NOMO-1 treated with DMSO at 0.1 percent for 48 hours (cell line): ENCODE measurements around the gene CEACAM3.
"Not testable (repeated sequence)": the region's sequence is repeated elsewhere in the genome, so short reads cannot be mapped to it uniquely, and the experiment has no call there.

ENCODE experiments used
- DNase-seq: peaks from one replicate; lab custom pipeline; 2025; ENCODE audit not compliant: unreplicated experiment; lab: John Stamatoyannopoulos, UW

Gene CEACAM3

DNA sequence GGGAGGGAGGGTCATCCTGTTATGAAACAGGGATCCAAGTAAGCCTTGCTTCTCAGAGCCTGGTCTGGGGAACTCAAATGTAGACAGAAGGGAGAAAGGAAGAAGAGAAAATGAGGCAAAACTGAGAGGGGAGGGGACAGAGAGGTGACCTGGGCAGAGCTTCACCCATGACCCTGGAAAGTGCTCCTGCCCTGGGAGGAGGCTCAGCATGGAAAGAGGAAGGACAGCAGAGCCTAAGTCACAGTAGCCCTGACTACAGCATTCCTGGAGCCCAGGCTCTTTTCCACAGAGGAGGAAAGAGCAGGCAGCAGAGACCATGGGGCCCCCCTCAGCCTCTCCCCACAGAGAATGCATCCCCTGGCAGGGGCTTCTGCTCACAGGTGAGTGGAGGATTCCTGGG, at the start of gene CEACAM3:
TSS of gene CEACAM3 (plus strand) at position 226 of the 400 bp plus-strand sequence. CDS start at position 317, 91 bp downstream.
- no peak for DNase-seq

DNA sequence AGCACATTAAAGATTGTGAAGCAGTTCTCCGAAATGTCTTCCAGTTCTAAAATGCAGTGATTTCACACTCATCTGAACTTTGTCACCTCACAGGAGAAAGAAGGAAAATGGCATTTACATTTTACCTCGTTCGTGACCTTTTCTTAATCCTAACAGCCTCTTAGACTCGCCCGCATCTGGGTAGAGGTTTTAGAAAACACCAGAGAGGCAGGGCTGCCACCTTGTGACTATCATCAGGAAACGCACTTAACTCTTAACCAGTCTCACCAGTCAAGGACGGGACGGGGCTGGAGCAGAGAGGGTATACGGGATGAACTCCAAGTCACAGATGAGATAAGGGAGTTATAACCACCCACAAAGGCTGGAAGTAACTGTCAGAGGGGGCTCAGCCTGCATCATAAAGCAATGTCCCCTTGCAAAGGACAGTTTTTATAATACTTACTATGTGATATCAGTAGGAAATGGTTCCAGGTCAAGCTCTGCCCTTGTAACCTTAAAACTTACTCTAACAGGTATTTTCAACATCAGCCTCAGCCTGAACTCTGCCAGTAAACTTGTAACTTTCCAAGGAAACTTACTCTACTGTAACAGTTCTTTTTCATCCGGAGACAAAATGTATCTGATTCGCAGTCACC, 49.7 kb upstream of the CEACAM3 start:
- peak; percentile 75 for DNase-seq

DNA sequence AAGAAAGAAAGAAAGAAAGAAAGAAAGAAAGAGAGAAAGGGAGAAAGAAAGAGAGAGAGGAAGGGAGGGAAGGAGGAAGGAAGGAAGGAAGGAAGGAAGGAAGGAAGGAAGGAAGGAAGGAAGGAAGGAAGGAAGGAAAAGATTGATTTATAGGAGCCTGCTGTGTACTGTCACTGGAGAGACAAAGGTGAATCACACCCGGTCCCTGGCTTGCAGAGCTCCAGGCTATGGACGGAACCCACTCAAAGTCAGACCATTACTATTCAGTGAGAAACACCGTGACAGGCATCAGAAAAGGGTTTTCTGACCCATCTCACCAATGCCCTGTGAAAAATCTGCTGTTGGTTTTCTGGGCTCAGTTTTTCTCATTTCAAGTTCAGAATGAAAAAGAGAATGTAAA, 48.4 kb upstream of the CEACAM3 start:
- no peak for DNase-seq

DNA sequence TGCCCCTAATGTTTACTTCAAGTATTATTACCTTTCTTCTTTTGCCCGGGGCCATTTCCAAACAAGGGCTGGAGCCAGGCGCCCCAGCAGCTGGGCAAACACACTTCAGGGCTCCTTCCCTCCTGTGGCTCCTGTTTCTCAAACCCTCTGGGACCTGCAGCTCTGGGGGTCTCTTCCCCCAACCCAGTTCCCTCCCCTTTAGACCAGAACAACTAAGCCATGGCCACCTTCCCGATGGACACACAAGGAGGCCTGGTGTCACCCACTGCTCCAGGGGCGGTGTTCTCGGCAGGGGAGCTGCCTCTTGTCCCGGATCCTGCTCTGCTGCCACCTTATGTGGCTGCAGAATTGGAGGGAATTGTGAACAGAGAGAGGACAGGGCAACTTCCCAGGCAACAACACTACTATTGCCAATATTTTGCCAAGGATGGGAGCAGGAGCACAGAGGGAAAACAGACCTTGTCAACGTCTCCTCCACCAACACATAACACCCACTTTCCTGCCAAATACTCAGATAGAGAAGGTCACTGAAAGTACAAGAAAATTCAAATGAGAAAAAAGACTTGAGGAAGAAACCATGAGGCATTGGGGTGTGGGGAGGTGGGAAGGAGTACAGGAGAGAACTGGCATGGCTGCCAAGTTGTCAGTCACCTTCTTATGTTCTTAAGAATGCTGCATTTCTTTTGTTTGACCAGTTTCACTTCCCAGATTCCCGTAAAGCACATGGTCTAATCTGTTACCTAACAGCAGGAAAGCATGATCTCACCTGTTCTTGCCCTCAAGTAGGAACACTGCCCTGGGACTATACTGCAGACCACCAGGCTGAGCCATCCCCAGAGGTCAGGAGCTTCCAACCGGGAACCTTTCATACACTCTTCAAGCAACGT, 45.9 kb upstream of the CEACAM3 start:
- DNase-seq, result not testable (repeated sequence)

DNA sequence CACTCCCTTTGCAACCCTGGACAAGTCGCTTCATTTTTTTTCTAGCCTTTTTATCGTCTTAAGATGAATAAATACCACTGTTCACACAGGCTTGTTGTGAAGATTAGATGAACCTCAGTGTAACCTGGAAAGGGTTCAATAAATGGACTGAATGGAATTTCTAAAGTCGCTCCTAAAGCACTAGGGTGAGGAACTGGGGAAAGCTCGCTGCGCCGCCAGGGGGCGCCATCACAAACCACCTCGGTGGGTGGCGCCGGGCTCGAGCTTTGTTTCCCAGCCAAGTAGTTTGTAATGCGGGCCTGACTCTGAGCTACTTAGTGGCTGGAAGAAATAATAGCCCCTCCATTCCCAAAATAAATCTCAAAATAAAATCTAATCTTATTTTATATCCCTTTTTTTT, 43.2 kb upstream of the CEACAM3 start:
- peak; percentile 27 for DNase-seq

DNA sequence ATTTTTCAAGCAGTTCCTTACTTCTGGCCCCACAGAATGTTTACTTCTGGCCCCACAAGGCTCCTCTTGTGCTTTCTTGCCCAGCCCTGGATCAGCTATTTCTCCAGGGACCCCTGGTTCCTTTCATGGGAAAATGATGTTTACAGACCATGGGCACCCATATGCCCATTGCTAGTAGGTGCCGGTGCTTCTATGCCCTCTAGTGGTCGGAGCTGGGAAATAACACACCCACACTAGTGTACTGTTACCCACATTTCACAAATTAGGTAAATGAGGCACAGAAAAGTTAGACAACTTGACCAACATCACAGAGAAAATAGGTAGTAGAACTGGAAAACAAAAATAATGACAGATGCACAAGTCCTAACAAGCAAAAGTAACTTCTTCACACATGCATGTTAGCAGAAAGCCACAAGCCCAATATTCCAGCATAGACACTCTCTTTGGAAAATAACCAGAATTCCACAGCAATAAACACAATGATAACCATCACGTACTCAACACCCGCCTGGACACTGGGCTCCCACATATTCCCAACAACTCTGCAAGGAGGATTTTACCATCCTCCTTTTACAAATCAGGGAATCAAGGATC, 42.4 kb upstream of the CEACAM3 start:
- DNase-seq, result peak; percentile 21

DNA sequence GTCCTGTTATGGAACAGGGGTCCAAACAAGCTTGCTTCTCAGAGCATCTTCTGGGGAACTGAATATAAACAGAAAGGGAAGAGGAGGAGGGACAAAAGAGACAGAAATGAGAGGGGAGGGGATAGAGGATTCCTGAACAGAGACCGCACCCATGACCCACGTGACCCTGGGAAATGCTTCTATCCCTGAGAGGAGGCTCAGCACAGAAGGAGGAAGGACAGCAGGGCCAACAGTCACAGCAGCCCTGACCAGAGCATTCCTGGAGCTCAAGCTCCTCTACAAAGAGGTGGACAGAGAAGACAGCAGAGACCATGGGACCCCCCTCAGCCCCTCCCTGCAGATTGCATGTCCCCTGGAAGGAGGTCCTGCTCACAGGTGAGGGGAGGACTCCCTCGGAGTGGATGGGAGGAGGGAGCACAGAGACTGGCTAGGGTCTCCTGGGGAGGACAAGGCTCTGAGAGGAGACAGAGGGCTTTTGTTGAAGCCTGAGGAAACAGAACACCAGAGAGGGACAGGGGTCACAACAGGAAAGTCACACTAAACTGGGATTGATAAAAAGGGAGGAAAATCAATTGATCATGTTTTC, 41.0 kb upstream of the CEACAM3 start, which contains the start of gene CEACAM6:
TSS of gene CEACAM6 (plus strand) at position 203 of the 586 bp plus-strand sequence. CDS start at position 312, 109 bp downstream.
- peak; percentile 4 for DNase-seq

DNA sequence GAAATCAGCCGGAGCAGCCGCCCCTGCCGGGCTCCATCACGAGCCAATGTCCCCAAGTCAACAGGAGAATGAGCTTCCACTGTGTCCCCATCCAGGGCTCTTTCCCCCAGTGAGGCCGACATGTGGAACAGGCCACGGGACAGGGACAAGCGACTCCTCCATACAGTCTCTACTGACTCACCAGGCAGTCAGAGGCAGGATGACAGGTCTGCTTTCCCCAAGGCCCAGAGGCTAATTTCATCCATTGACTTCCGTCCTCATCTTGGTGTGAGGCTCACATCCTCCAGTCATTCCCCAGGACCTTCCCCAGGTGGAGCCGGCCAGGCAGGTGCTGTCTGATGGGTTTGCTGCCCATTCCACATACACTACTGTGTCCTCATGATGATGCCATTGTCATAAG, 37.5 kb upstream of the CEACAM3 start:
- no peak for DNase-seq

DNA sequence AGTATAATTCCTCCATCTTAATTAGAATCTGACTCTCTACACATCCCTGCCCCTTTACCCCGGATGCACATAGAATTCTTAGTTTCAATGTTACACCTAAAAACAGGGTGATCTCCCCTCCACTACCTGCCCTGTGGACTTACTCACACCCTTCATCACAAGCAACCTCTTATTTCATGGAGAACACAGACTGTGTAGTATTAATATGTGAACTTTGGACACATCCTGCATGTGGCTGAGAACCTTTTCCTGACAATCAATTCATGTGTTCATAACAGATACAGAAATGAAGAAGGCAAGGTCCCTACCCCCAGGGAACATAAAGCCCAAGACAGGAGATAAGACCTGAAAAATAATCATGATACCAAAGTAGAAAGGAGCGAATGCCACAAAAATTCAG, 29.3 kb upstream of the CEACAM3 start:
- DNase-seq, result no peak

DNA sequence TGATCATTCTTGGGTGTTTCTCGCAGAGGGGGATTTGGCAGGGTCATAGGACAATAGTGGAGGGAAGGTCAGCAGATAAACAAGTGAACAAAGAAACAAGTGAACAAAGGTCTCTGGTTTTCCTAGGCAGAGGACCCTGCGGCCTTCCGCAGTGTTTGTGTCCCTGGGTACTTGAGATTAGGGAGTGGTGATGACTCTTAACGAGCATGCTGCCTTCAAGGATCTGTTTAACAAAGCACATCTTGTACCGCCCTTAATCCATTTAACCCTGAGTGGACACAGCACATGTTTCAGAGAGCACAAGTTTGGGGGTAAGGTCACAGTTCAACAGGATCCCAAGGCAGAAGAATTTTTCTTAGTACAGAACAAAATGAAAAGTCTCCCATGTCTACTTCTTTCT, 28.3 kb upstream of the CEACAM3 start:
- not testable (repeated sequence) for DNase-seq

DNA sequence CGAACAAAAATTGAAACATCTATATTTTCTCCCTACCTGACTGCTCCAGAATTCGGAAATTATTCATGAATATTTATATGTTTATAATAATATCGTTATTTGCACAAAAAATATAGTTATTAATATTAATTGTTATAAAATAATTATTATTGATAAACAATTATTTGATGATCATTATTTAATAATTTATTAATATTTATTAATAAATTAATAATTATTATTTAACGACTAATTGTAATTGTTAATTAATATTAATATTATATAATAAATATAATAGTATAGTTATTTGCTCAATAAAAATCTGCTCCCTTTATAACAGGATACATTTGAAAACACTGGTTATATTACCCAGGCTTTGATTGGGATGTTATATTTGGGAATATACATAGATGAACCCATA, 26.8 kb upstream of the CEACAM3 start:
- DNase-seq, result no peak

DNA sequence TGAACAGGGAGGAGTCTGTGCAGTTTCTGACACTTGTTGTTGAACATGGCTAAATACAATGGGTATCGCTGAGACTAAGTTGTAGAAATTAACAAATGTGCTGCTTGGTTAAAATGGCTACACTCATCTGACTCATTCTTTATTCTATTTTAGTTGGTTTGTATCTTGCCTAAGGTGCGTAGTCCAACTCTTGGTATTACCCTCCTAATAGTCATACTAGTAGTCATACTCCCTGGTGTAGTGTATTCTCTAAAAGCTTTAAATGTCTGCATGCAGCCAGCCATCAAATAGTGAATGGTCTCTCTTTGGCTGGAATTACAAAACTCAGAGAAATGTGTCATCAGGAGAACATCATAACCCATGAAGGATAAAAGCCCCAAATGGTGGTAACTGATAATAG, 25.0 kb upstream of the CEACAM3 start:
- no peak for DNase-seq

DNA sequence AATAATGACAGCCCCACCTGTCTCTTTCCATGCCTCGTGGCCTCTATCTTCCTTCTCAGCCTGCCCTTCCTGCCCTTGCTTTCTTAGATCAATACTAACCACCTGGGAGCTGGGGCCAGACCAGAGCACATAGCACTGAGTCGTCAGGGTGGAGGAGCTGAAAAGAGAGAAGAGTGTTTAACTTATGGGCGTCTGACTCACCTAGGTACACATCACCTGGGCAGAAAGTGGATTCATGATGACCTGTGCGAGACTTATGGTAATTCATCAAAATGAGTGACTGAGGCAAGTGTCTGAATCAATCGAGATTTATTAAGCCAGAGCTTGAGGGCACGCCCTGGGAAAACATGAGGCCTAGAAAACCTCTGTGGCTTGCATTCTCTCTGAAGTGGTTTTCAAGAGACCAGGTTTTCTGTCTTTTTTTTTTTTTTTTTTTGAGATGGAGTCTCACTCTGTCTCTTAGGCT, 21.8 kb upstream of the CEACAM3 start:
- no peak for DNase-seq

DNA sequence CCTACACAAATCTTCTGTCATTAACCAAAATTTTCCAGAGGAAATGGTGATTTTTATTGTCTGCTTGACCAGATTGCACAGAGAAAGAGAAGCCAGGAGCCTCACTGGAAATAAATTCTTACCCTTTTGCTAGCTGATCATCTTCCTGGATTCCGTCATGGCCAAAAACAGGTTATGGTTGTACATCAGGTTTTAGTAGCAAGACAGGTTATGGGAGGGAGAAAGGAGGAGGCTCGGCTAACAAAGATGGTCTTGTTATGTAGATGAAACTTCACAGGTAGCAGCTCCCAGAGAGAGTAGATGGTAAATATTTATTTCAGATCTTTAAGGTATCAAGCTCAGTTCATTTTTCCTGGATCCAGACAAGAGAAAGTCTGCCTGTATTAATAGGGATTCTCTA, 19.7 kb upstream of the CEACAM3 start:
- DNase-seq, result no peak

DNA sequence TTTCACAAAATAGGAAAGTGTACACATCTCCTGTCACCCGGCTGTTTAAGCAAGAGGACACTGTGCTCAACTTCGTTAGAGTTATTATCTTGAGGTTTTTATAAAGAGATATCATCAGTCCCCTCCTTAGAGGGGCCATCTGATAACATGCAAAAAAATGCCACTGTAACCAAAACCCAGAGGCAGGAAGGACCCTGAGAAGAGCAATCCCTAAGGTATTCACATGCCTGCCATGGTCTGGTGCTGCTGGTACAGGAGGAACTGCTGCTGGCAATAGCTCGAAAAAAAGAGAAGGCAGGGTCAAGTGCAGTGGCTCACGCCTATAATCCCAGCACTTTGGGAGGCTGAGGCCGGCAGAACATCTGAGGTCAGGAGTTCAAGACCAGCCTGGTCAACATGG, 12.8 kb upstream of the CEACAM3 start:
- DNase-seq, result no peak

DNA sequence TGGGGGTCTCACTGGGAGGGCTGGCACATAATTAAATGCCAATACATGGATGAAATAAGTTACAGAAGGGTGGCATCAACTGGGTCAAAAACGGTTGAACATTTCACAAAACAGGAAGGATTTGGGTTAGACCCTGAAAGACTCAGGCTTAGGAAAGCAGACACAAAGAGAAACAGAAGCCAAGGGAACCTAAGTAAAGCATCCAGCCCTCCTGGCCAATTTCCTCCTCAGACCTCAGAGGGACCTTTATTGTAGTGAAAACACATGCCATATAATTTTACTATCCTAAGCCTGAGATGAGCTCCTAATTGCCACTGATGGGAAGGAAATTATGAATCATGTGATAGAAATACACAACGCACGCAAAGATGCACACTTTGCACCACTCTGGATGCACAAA, 12.1 kb upstream of the CEACAM3 start:
- peak; percentile 40 for DNase-seq

DNA sequence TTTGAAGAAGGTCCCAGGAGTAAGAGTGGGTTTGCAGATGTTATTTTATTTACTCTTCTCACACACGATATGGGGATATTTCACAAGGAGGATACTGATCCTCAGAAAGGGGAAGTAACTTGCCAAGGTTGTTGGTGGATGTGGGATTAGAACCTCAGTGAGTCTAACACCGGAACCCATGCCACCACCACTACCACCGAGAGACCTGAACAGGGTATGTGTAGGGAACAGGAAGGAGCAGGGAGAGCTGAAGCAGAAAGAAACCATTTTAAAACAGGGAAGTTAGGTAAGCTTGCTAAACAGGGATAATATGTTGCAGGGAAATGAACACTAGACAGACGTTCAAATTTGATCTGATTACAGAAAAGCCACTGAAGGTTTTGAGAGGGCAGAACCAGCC, 11.6 kb upstream of the CEACAM3 start:
- DNase-seq, result peak; percentile 82

DNA sequence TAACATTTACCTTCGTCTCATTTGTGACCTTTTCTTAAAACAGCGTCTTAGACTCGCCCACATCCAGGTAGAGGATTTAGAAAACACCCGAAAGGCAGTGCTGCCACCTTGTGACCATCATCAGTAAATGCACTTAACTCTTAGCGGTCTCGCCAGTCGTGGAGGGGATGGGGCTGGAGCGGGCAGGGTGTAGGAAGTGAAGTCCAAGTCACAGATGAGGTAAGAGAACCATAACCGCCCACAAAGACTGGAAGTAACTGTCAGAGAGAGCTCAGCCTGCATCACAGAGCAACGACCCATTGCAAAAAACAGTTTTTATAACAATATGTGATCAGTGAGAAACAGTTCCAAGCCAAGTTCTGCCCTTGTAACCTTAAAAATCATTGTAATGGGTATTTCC, 10.7 kb upstream of the CEACAM3 start:
- DNase-seq, result peak; percentile 96

DNA sequence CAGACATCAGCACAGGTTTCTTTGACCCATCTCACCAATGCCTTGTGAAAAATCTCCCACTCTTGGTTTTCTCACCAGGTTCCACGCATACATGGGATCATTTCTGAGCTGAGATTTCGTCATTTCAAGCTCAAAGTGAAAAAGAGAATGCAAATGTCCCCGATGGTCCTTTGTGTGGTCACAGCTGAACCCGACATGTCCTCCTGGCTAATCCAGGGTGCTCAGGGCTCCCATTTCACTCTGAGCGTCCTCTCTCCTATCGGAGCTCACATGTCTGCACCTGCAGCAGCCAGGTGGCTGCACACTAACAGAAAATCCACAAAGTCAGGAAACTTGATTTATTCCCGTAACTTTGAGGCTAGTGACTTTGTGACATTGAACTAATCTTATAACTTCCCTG, 9.3 kb upstream of the CEACAM3 start:
- no peak for DNase-seq

DNA sequence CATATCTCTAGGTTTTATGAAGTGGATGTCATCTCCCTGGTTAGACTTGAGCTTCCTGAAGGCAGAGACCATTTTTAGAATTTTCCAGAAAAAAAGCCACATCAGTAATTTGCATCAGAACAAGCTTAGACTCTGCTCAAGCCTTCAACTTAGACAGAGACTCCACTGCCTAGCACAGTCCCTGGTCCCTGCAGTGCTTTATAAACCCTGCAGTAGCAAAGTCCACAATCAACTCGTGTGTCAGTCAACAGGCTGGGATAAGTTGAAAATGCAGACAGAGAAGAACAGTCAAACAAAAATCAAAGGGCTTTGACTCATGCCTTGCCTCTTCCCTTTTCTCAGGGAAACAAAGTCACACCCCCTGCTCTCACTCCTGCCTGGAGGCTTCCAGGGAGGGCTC, 7.9 kb upstream of the CEACAM3 start:
- not testable (repeated sequence) for DNase-seq

DNA sequence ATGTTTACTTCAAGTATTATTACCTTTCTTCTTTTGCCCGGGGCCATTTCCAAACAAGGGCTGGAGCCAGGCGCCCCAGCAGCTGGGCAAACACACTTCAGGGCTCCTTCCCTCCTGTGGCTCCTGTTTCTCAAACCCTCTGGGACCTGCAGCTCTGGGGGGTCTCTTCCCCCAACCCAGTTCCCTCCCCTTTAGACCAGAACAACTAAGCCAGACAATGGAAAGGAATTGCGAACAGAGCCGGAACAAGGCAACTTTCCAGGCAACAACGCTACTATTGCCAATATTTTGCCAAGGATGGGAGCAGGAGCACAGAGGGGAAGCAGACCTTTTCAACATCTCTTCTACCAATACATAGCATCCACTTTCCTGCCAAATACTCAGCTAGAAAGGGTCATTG, 7.3 kb upstream of the CEACAM3 start:
- DNase-seq, result not testable (repeated sequence)
